Uterus (tissue), 2 donors: Measurements from ENCODE around the gene OR6C70.

Source experiments
- CTCF ChIP-seq, 4 experiments: fragments of 200-600 bp in 2 of 4; fragments of 450-650 bp in 2 of 4; sonication (generic) in 2 of 4; IDR thresholded peaks; one replicate each; pipeline ENCODE4 v1.5.1; 2016 to 2019; ENCODE audit warnings: antibody characterized with exemption in 4 of 4, mild to moderate bottlenecking in 2 of 4, moderate library complexity in 1 of 4
- POLR2A ChIP-seq, 2 donors: fragments of 450-650 bp; IDR thresholded peaks; one replicate each; pipeline ENCODE4 v1.6.1; 2016; ENCODE audit warnings: antibody characterized with exemption in 2 of 2, mild to moderate bottlenecking in 1 of 2, moderate library complexity in 1 of 2

GRCh38 chr12:55420307-55420962, 49.5 kb downstream of the OR6C70 start:
- TF ChIP-seq POLR2A (IDR thresholded peaks at IDR 0.05) (no peak), CTCF (IDR thresholded peaks at IDR 0.05) (no peak)
